GM10248 (cell line): ENCODE results near the gene TRIM29.

ENCODE experiments used
- CTCF ChIA-PET: fragments of 300-600 bp; sonication (Branson Sonifier 250); formaldehyde crosslinking; extraction: SDS; loops from one replicate; lab custom pipeline; 2021; ENCODE audit warnings: antibody characterized with exemption; lab: Yijun Ruan, JAX
- POLR2A ChIA-PET: fragments of 350-650 bp; sonication (Branson Sonifier 250); formaldehyde crosslinking; extraction: SDS; loops from one replicate; lab custom pipeline; 2020; ENCODE audit warnings: antibody characterized with exemption; lab: Yijun Ruan, JAX
- DNase-seq: peaks from one replicate; pipeline ENCODE4 v3.0.0; 2012; ENCODE audit errors: extremely low spot score
- CTCF ChIP-seq: IDR thresholded peaks from 2 replicates; pipeline ENCODE4 v1.5.1; 2012; ENCODE audit warnings: mild to moderate bottlenecking, low read depth; ENCODE audit errors: extremely low read depth, missing control alignments, control extremely low read depth

The TRIM29 gene

GRCh38 chr11:120134931-120135228 is 3.0 kb downstream of the TRIM29 start:
- ChIA-PET CTCF (interaction anchor here (2.1 kb wide), 1 partner anchor 26 kb away, joined by 5 read pairs; no protein-coding TSS in a partner anchor), POLR2A (no interaction called here)
- no peak for DNase-seq
- TF ChIP-seq CTCF = no peak

GRCh38 chr11:120134106-120134930 is 3.6 kb downstream of the TRIM29 start:
- POLR2A ChIA-PET = no interaction called here
- CTCF ChIA-PET = interaction anchor here (2.1 kb wide), 1 partner anchor 26 kb away, joined by 5 read pairs; no protein-coding TSS in a partner anchor
- no peak for DNase-seq
- no peak for TF ChIP-seq CTCF

- ChIA-PET CTCF (no interaction called here), POLR2A (no interaction called here)
- DNase-seq = no peak
- TF ChIP-seq CTCF = no peak
Observed at GRCh38 chr11:120133216-120134105, 4.5 kb downstream of the TRIM29 start.

GRCh38 chr11:120132645-120133185 is 5.2 kb downstream of the TRIM29 start:
- DNase-seq = no peak
- ChIA-PET POLR2A (no interaction called here), CTCF (no interaction called here)
- TF ChIP-seq CTCF = no peak

- ChIA-PET CTCF (no interaction called here), POLR2A (no interaction called here)
- TF ChIP-seq CTCF = no peak
- no peak for DNase-seq
Observed at GRCh38 chr11:120131941-120132644, 5.8 kb downstream of the TRIM29 start.

- no peak for DNase-seq
- ChIA-PET POLR2A (no interaction called here), CTCF (interaction anchor here (1.0 kb wide), 1 partner anchor 9 kb away, joined by 3 read pairs; no protein-coding TSS in a partner anchor)
- TF ChIP-seq CTCF = no peak
Observed at GRCh38 chr11:120130991-120131760, 6.7 kb downstream of the TRIM29 start.
